ENCODE data around the gene FBH1. TPM values are rescaled to one million over a fixed set of nuclear protein-coding genes. Genes with fewer than 3 reads are reported as not detected.

FBH1 gene
- total and polyA plus RNA-seq, 10 of the 15 experiments (the other 5 are each of a cell fraction or from before 2014, with no cell fraction given): 6.1 to 67.6 (median 47.2) TPM

DNA sequence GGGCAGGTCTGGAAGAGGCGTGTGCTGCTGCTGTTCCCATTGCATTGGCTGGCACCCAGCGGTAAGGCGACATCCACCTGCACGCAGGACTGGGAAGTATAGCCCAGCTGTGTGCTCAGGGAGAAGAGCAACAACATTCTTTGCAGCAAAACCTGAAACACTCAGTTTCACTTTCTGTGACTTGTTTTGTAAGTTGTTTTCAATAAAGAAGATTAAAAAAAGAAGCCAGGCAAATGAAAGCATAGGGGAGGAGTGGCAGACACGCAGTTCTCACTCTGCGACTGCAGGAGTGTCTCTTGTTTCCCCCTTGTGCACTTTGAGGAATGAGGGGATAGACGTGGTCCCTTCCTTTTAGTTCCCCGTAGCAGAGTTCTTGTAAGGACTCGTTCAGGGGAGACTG lies 5.8 kb downstream of the FBH1 start (continued):
- TF ChIP-seq, protein P1, sequence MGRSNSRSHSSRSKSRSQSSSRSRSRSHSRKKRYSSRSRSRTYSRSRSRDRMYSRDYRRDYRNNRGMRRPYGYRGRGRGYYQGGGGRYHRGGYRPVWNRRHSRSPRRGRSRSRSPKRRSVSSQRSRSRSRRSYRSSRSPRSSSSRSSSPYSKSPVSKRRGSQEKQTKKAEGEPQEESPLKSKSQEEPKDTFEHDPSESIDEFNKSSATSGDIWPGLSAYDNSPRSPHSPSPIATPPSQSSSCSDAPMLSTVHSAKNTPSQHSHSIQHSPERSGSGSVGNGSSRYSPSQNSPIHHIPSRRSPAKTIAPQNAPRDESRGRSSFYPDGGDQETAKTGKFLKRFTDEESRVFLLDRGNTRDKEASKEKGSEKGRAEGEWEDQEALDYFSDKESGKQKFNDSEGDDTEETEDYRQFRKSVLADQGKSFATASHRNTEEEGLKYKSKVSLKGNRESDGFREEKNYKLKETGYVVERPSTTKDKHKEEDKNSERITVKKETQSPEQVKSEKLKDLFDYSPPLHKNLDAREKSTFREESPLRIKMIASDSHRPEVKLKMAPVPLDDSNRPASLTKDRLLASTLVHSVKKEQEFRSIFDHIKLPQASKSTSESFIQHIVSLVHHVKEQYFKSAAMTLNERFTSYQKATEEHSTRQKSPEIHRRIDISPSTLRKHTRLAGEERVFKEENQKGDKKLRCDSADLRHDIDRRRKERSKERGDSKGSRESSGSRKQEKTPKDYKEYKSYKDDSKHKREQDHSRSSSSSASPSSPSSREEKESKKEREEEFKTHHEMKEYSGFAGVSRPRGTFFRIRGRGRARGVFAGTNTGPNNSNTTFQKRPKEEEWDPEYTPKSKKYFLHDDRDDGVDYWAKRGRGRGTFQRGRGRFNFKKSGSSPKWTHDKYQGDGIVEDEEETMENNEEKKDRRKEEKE (IDR thresholded peaks at IDR 0.05): no peak
- TF ChIP-seq ZZZ3 (IDR thresholded peaks at IDR 0.05; ENCODE audit: control insufficient read depth, insufficient read length, low read depth) (no peak), RFX5 (IDR thresholded peaks at IDR 0.05; ENCODE audit: low read depth, low read length) (no peak), JUNB (IDR thresholded peaks at IDR 0.05) (no peak), LARP7 (IDR thresholded peaks at IDR 0.05) (no peak), RUNX3 (IDR thresholded peaks at IDR 0.05; ENCODE audit: low read length) (no peak), FOXK2 (IDR thresholded peaks at IDR 0.05) (no peak), SIN3A (IDR thresholded peaks at IDR 0.05; ENCODE audit: low read depth, low read length) (no peak), POU2F2 (IDR thresholded peaks at IDR 0.05; ENCODE audit: borderline replicate concordance, low read depth, low read length) (no peak), MXI1 (IDR thresholded peaks at IDR 0.05; ENCODE audit: low read depth, low read length) (no peak), MEF2B (IDR thresholded peaks at IDR 0.05; ENCODE audit: partially characterized antibody, poor library complexity, severe bottlenecking) (no peak), IRF4 (IDR thresholded peaks at IDR 0.05; ENCODE audit: low read depth, low read length) (peak; percentile 58), POLR2A (IDR thresholded peaks at IDR 0.05; ENCODE audit: low read depth, low read length) (0 out of 2 replicates have a peak, but pooled peaks have one; percentile 30), RBBP5 (conservative IDR thresholded peaks at IDR 0.05) (no peak), POLR2AphosphoS2 (IDR thresholded peaks at IDR 0.05; ENCODE audit: low read depth, low read length) (no peak), GATAD2B (conservative IDR thresholded peaks at IDR 0.05; ENCODE audit: low read depth) (no peak)
- TF ChIP-seq, protein P2, sequence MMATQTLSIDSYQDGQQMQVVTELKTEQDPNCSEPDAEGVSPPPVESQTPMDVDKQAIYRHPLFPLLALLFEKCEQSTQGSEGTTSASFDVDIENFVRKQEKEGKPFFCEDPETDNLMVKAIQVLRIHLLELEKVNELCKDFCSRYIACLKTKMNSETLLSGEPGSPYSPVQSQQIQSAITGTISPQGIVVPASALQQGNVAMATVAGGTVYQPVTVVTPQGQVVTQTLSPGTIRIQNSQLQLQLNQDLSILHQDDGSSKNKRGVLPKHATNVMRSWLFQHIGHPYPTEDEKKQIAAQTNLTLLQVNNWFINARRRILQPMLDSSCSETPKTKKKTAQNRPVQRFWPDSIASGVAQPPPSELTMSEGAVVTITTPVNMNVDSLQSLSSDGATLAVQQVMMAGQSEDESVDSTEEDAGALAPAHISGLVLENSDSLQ (IDR thresholded peaks at IDR 0.05): no peak
- TF ChIP-seq, protein P3, sequence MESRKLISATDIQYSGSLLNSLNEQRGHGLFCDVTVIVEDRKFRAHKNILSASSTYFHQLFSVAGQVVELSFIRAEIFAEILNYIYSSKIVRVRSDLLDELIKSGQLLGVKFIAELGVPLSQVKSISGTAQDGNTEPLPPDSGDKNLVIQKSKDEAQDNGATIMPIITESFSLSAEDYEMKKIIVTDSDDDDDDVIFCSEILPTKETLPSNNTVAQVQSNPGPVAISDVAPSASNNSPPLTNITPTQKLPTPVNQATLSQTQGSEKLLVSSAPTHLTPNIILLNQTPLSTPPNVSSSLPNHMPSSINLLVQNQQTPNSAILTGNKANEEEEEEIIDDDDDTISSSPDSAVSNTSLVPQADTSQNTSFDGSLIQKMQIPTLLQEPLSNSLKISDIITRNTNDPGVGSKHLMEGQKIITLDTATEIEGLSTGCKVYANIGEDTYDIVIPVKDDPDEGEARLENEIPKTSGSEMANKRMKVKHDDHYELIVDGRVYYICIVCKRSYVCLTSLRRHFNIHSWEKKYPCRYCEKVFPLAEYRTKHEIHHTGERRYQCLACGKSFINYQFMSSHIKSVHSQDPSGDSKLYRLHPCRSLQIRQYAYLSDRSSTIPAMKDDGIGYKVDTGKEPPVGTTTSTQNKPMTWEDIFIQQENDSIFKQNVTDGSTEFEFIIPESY (IDR thresholded peaks at IDR 0.05): no peak
- TF ChIP-seq, protein P4, sequence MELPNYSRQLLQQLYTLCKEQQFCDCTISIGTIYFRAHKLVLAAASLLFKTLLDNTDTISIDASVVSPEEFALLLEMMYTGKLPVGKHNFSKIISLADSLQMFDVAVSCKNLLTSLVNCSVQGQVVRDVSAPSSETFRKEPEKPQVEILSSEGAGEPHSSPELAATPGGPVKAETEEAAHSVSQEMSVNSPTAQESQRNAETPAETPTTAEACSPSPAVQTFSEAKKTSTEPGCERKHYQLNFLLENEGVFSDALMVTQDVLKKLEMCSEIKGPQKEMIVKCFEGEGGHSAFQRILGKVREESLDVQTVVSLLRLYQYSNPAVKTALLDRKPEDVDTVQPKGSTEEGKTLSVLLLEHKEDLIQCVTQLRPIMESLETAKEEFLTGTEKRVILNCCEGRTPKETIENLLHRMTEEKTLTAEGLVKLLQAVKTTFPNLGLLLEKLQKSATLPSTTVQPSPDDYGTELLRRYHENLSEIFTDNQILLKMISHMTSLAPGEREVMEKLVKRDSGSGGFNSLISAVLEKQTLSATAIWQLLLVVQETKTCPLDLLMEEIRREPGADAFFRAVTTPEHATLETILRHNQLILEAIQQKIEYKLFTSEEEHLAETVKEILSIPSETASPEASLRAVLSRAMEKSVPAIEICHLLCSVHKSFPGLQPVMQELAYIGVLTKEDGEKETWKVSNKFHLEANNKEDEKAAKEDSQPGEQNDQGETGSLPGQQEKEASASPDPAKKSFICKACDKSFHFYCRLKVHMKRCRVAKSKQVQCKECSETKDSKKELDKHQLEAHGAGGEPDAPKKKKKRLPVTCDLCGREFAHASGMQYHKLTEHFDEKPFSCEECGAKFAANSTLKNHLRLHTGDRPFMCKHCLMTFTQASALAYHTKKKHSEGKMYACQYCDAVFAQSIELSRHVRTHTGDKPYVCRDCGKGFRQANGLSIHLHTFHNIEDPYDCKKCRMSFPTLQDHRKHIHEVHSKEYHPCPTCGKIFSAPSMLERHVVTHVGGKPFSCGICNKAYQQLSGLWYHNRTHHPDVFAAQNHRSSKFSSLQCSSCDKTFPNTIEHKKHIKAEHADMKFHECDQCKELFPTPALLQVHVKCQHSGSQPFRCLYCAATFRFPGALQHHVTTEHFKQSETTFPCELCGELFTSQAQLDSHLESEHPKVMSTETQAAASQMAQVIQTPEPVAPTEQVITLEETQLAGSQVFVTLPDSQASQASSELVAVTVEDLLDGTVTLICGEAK (IDR thresholded peaks at IDR 0.05; ENCODE audit: borderline replicate concordance): peak; percentile 89
- TF ChIP-seq, protein P5, sequence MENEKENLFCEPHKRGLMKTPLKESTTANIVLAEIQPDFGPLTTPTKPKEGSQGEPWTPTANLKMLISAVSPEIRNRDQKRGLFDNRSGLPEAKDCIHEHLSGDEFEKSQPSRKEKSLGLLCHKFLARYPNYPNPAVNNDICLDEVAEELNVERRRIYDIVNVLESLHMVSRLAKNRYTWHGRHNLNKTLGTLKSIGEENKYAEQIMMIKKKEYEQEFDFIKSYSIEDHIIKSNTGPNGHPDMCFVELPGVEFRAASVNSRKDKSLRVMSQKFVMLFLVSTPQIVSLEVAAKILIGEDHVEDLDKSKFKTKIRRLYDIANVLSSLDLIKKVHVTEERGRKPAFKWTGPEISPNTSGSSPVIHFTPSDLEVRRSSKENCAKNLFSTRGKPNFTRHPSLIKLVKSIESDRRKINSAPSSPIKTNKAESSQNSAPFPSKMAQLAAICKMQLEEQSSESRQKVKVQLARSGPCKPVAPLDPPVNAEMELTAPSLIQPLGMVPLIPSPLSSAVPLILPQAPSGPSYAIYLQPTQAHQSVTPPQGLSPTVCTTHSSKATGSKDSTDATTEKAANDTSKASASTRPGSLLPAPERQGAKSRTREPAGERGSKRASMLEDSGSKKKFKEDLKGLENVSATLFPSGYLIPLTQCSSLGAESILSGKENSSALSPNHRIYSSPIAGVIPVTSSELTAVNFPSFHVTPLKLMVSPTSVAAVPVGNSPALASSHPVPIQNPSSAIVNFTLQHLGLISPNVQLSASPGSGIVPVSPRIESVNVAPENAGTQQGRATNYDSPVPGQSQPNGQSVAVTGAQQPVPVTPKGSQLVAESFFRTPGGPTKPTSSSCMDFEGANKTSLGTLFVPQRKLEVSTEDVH (IDR thresholded peaks at IDR 0.05; ENCODE audit: low read depth, partially characterized antibody): no peak

All from GM12878 (cell line).